Breast epithelium (tissue), 4 donors: ENCODE results near the gene ZC3H11A. TPM values are rescaled to one million over a fixed set of nuclear protein-coding genes. Genes with fewer than 3 reads are reported as not detected.
"Not testable (repeated sequence)": the region's sequence is repeated elsewhere in the genome, so short reads cannot be mapped to it uniquely, and the experiment has no call there.

Experiments used
- DNase-seq, 2 donors: peaks; one replicate each; pipeline ENCODE4 v3.0.0-alpha.2; 2019; ENCODE audit warnings: low spot score in 2 of 2
- H3K27ac ChIP-seq, 2 donors: fragments of 200-600 bp; sonication (generic) in 1 of 2; one replicate each; pipeline ENCODE4 v1.5.1; 2016 to 2019; ENCODE audit warnings: mild to moderate bottlenecking in 1 of 2
- H3K27me3 ChIP-seq, 2 donors: fragments of 200-600 bp; sonication (generic) in 1 of 2; one replicate each; pipeline versions ENCODE4 v1.5.1 to v1.6.0; 2017 to 2019; ENCODE audit warnings: control low read depth in 1 of 2, mild to moderate bottlenecking in 1 of 2
- H3K36me3 ChIP-seq: fragments of 200-600 bp; one replicate; pipeline ENCODE4 v1.5.1; 2019
- H3K4me1 ChIP-seq, 2 donors: fragments of 200-600 bp; sonication (generic); one replicate each; pipeline ENCODE4 v1.5.1; 2016 to 2019; ENCODE audit warnings: control low read depth in 1 of 2
- H3K4me3 ChIP-seq, 3 donors: fragments of 200-600 bp; sonication (generic); 1 replicate in 2 of 3; 2 replicates in 1 of 3; pipeline ENCODE4 v1.5.1; 2016 to 2019; ENCODE audit warnings: mild to moderate bottlenecking in 3 of 3, moderate library complexity in 2 of 3
- H3K9me3 ChIP-seq, 2 donors: fragments of 200-600 bp; sonication (generic) in 1 of 2; one replicate each; pipeline ENCODE4 v1.5.1; 2016 to 2019; ENCODE audit warnings: control low read depth in 1 of 2
- CTCF ChIP-seq, 3 donors: fragments of 450-650 bp; IDR thresholded peaks; one replicate each; pipeline ENCODE4 v1.5.1; 2016 to 2017; ENCODE audit warnings: antibody characterized with exemption in 3 of 3, mild to moderate bottlenecking in 3 of 3, moderate library complexity in 3 of 3
- POLR2A ChIP-seq: fragments of 450-650 bp; IDR thresholded peaks from one replicate; pipeline ENCODE4 v1.6.1; 2016; ENCODE audit warnings: antibody characterized with exemption, mild to moderate bottlenecking, moderate library complexity
- POLR2AphosphoS5 ChIP-seq, 3 donors: sonication (generic); formaldehyde crosslinking; IDR thresholded peaks; one replicate each; pipeline ENCODE4 v1.6.1; 2017; ENCODE audit warnings: antibody characterized with exemption in 3 of 3
- intact Hi-C: fragments of 100-400 bp; cut with DNase I; formaldehyde crosslinking; loops from one replicate; pipeline ENCODE4 v1.15.1; 2023; ENCODE audit warnings: low total_unique reads
- total RNA-seq, 3 donors: library from RNA; depleted of rRNA; stranded (reverse); fragments of >200 nt; gene quantifications; one replicate each; pipeline ENCODE4 v1.1.0, GENCODE V29; 2016

ZC3H11A gene
- total RNA-seq, 3 donors from 2014 or later = 102 to 154 (median 124) TPM

DNA sequence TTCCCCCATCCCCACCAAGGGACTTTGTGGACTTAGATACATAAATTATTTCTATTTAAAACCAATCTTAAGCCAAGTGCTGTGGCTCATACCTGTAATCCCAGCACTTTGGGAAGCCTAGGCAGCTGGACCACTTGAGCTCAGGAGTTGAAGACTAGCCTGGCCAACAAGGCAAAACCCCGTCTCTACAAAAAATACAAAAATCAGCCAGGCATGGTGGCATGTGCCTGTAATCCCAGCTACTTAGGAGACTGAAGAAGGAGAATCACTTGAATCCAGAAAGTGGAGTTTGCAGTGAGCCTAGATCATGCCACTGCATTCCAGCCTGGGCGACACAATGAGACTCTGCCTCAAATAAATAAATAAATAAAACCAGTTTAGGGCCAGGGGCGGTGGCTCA, 34.9 kb upstream of the ZC3H11A start:
- no peak for DNase-seq
- H3K27ac ChIP-seq = no peak overlapping the region
- H3K9me3 ChIP-seq = no peaks in the 10 kb centered on the region
- H3K36me3 ChIP-seq = no peaks in the 10 kb centered on the region
- no peaks in the 10 kb centered on the region for H3K4me1 ChIP-seq
- H3K4me3 ChIP-seq = no peak overlapping the region
- H3K27me3 ChIP-seq = no peaks in the 10 kb centered on the region
- TF ChIP-seq POLR2AphosphoS5 (IDR thresholded peaks at IDR 0.05) (no peak), POLR2A (no peak), CTCF (IDR thresholded peaks at IDR 0.05) (no peak)
- intact Hi-C loops = no loop called here

GRCh38 chr1:203761958-203762357, 33.5 kb upstream of the ZC3H11A start:
- H3K27ac ChIP-seq, H3K9me3 ChIP-seq, H3K27me3 ChIP-seq, H3K36me3 ChIP-seq, H3K4me1 ChIP-seq, DNase-seq, H3K4me3 ChIP-seq, intact Hi-C loops: not testable (repeated sequence)

DNA sequence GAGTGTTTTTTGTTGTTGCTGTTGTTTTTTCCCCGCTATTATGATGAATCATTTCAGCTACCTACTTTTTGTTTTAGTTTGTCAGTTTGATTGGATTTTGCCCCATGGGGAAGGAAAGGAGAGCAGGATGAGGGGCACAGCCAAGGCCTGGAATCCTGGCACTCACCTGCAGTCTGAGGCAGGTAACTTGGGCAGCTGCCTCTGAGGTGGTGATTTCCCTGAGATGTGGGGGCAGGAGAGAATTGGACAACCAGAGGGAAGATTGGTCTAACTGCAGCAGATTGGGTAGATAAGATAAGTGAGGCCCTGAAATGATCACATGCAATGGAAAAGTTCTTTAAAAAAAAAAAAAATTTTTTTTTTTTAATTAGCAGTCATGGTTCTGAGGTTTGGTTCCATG, 31.9 kb upstream of the ZC3H11A start:
- no peak for DNase-seq
- intact Hi-C loops = no loop called here
- no peaks in the 10 kb centered on the region for H3K9me3 ChIP-seq
- no peaks in the 10 kb centered on the region for H3K4me1 ChIP-seq
- H3K36me3 ChIP-seq = no peaks in the 10 kb centered on the region
- H3K27me3 ChIP-seq = no peaks in the 10 kb centered on the region
- TF ChIP-seq CTCF (IDR thresholded peaks at IDR 0.05) (no peak), POLR2AphosphoS5 (IDR thresholded peaks at IDR 0.05) (no peak)
- no peak overlapping the region for H3K4me3 ChIP-seq
- no peak overlapping the region for H3K27ac ChIP-seq

DNA sequence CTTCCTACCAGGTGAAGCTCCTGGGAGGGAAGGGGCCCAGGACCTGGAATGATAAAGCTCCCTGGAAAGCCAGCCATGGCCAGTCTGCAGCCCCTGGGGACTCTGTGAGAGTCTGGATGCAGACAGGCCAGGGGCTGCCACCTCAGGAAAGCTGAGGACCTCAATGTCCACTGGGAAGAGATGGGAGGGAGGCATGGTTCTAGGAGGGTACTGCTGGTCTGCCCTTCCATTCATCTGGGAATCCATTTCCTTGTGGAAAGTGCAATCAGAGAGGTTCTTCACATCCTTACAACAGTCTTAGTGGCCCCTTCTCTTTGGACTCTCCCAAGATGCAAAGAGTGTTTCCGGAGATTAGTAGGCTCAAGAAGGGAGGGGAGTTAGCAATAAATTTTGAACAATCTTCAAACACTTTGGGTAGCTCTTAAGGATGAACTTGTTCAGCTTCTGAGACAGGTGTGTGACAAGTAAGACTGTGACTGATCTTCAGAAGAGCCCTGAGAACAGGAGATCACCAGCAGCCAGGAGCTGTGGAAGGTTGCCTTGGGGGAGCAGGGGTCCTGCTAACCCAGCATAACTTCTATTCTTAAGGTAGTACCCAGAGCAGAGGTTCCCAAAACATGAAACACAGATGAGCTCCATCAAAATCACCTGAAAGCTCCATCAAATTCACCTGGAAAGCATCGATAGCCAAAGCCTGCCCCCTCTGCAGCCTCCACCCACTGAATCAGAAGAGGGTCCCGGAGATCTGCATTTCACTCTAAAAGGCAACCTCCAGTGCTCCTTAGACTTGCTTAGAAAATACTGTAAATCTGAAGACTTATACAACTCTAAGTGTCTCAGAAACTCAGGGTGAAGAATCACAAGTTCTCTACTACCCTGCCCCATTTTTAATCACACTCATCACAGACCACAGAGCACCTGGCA, 31.1 kb upstream of the ZC3H11A start:
- DNase-seq = no peak
- no peaks in the 10 kb centered on the region for H3K27me3 ChIP-seq
- H3K4me1 ChIP-seq = no peaks in the 10 kb centered on the region
- H3K27ac ChIP-seq = peak overlapping the region in 1 of 2 donors; percentile 25
- H3K9me3 ChIP-seq = no peaks in the 10 kb centered on the region
- TF ChIP-seq POLR2AphosphoS5 (IDR thresholded peaks at IDR 0.05) (no peak), POLR2A (no peak), CTCF (IDR thresholded peaks at IDR 0.05) (no peak)
- intact Hi-C loops = no loop called here
- no peak overlapping the region for H3K4me3 ChIP-seq
- H3K36me3 ChIP-seq = no peaks in the 10 kb centered on the region

DNA sequence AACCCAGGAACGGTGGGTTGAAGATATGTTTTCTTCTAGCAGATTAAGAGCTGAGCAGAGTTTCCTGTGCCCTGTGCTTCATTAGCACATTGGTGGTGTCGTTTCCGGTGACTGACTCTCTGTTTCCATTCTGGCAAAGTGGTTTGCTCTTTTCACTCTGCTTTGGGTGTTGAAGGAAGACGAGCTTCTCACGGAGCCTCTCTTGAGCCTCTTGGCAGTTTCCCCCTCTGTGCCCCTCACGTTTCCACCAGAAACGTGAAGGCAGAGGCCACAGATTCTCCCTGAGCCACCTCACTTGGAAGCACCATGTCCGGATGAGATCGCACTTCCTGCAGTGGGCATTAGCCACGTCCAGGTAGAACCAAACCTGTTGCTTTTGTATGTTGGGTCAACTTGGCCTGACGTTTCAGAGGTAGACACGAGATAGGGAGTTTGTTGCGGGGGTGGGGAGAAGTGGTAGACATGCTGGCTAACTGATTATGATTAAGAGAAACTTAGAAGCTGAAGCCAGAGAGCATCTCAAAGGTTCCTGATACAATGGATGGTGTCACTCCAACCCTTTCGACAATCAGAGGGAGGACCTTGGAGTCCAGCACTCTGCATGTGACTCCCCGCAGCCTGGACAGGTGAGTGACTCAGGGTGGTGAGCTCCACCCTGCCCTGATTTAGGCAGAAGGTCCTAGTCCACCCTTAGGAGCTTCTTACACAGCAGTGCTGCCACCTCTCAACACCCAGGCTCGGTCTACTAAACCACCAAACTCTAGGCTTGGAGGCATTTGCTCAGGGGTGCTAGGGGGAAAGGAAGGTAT, 30.2 kb upstream of the ZC3H11A start, which contains the start of gene LAX1:
Gene LAX1, plus strand, starts transcription at position 155 of the 809 bp plus-strand sequence. Its CDS starts 383 bp downstream, at position 538.
- TF ChIP-seq POLR2AphosphoS5 (IDR thresholded peaks at IDR 0.05) (no peak), POLR2A (no peak), CTCF (IDR thresholded peaks at IDR 0.05) (no peak)
- Histone ChIP-seq H3K36me3 (no peaks in the 10 kb centered on the region), H3K4me1 (no peaks in the 10 kb centered on the region), H3K27ac (peak within 1 kb of the TSS; percentile 23 to 25), H3K27me3 (no peaks in the 10 kb centered on the region), H3K4me3 (peak within 1 kb of the TSS in 2 of 3 donors; percentile 20 to 22), H3K9me3 (no peaks in the 10 kb centered on the region)
- intact Hi-C loops = no loop called here
- DNase-seq = no peak
